Measurements from ENCODE around the gene RASGEF1B.

RASGEF1B gene

DNA sequence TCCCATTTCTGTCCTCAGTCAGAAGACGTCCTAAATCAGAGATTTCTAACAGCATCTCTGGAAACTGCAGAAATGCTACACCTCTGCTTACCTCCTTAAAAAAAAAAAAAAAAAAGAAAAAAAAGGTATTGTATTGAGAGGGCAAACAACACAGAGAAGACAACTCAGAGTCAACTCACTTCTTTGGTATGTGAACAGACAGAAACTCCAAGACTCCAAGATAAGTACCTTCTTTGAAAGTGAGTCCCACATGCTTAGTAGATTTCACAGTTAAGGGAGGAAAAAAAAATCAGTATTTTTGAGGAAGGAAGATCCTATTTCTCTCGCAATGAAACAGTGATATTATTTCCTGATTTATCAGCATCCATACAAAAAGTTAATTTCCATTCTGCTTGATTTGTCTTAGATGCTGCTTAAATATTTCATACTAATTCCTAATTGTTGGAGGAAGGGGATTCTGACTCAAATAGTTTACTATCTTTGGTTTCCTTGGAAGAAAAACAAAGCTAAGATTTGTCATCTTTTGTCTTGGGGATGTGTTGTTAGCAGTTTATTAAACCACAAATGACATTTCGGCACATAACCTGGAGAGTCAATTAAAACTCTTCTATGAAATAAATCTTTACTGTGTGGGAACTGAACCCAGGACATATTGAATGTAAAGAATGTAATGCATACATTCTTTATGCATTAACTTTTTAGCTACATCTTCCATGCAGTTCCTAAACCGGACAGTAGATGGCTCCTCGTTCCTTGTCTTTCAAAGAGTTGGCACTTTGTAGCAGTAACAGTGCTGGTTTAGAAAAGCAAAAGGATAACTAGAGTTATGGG, 4.7 kb downstream of the RASGEF1B start:
- in situ Hi-C loops (cut with MboI; ENCODE audit: low sequenced_read_pairs) = no loop called here

DNA sequence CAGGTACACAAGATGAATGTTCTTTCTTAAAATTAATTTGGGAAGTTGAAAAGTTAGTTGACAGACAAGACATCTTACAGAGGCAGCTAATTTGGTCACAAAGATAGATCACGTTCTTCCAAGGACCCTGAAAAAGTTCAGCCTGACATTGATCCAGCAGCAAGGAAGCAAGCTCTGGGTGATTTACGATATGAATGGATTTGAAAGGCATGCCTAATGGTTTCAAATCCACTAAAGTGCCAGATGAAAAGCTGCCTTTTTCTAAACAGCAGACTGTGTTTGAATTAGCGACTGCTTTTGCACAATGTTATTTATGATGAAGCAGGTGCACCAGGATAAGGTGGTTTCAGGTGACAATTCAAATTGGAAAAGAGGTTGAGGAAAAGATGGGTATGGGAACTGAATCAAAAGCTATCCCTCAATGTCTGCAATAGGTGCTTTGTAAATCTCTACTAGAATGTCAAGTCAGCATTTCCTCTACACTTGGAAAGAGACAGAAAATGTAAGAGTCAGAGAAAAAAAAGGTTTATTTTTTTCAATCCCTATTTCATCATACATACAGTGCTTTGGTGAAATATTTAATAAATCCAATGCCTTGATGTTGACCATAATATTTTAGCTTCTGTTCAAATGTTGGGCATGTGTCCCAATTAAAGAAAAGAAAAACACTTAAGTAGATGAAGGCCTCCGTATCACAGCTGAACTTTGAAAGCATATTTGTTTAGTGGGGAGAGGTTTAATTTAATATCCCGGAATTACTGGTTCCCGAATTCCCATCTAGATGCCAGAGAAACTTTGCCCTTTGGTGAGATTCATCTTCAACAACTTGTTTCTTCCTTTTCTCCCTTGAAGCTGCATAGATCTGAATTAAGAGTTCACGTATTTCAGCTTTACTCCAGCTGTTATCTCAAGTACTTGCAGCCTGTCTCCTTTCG, 6.0 kb downstream of the RASGEF1B start:
- in situ Hi-C loops (cut with MboI; ENCODE audit: low sequenced_read_pairs) = no loop called here

DNA sequence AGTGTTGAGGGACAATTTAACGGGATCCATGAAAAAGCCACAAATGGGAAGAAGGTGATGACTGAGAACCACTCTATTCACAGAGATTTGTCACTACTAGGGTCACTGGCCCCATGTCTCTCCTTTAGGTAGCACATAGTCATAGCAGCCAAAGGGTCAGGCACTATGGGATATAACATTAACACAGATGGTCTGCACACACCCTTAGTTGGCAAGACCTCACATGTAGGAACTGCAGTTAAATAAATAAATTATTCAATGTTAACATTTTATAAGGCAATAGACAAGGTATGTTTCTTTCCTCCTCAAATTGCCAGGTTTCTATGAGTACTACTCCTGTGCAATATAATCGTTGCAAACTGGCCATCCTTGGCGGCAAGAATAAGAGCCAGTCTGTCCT, 10.9 kb downstream of the RASGEF1B start:
- in situ Hi-C loops (cut with MboI; ENCODE audit: low sequenced_read_pairs) = no loop called here

DNA sequence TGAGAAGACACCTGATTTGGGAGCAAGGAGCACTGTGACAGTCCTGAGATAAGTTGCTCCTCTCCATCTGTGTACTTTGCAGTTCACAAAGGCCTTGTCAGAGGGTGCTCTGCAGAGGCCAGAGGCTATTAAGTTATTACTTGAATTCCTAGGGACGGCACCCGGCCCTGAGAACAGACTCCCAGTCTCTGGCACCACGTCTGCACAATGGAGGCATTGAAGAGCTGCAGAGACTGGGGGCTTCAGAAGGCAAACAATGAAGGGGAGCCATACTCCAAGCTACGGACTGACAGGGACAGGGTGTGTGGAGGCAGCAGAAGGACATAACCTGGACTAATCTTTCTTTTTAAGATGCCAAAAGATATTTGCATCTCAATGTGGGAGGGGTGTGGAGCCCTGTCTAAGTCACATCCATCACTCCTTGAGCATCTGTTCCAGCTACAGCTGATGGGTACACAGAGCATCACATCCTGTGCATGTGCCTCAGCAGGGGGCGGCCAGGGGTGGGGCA, 11.5 kb downstream of the RASGEF1B start:
- in situ Hi-C loops (cut with MboI; ENCODE audit: low sequenced_read_pairs) = no loop called here

DNA sequence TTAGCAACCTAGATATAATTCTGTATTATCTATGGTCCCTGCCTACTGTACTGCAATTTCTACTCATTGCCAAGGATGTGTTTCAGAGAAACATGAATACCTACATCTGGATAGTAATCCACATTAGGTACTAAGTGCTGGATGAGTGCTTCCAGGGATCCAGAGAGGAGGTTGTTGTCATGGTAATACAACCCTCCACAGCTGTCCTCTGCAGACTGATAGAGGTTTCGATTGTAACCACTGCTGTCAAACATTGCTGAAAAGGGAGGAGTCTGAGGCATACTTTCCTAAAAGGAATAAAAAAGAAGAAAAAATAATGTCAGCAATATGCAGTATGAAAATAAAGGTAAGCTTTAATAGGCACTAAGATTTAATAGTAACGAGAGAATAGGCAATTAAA, 12.5 kb downstream of the RASGEF1B start:
- in situ Hi-C loops (cut with MboI; ENCODE audit: low sequenced_read_pairs) = no loop called here

DNA sequence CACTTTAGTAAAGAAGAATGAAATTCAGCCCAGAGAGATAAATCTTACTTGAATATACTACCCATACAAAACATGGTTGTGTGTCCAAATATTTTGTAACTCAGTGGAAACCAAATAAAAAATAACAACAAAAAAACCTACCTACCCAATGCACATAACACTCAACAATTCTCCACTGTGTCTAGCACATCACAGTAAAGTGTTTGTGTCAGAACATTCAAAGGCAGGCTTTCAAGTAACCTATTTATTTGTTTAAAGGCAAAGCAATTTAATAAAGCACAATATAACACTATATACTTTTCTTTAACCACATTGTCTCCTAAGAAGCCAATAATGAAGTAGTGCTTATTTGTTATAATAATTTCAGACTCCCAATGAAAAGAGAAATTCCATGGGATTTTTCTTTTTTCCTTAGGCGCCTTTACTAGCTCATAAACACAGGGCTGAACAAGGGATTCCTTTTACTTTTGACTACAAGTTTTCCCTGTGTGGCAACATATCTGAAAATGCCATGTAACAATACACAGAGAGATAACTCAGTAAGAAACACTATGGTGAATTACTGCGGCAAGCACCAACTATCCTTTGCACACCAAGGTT, 13.7 kb downstream of the RASGEF1B start:
- in situ Hi-C loops (cut with MboI; ENCODE audit: low sequenced_read_pairs) = no loop called here

DNA sequence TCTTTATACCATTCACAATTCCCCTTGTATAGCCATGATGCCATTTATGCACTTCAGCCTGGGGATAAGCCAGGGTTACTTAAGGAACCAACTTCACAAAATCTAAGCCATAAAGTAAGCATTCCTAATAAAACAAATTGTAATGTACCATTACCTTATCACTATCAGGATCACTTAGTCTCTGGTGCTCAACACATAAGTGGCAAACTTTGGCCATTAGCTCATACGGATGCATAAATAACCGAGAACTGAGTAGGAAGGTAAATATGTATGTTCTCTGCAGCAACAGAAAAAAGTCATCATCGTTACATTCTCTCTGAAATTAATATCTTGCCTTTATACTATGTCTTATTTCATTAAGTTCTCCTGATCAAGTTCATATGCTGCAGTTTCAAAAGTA, 14.4 kb downstream of the RASGEF1B start:
- in situ Hi-C loops (cut with MboI; ENCODE audit: low sequenced_read_pairs) = no loop called here

DNA sequence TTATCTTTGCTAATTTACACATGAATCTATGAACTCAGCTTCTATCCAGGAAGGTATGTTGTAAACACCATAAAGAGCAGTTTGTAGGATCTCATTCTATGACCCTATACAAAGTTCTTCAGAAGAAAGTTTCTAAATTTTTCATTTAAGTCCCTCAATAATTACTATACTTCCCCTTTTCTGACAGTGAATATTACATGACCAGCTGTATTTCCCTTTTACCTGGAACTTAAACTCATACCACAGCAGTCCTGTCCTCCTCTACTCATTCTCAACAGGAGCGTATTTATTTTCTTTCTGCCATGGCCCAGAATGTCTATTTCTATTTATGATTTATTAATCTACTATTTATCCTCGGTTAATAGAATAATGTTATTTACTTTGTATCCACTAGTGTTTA, 15.8 kb downstream of the RASGEF1B start:
- in situ Hi-C loops (cut with MboI; ENCODE audit: low sequenced_read_pairs) = no loop called here

DNA sequence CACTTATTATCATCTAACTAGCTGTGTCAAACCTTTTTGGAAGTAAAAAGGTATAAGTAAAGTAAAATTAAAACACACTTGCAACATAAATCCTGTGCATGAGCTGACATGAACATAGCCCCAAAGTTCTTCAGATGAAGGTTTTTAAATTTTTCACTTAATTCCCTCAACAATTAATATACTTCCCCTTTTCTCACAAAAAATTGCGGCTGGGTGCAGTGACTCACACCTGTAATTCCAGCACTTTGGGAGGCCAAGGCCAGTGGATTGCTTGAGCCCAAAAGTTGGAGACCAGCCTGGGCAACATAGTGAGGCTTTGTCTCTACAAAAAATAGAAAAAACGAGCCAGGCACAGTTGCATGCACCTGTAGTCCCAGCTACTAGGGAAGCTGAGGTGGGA, 16.8 kb downstream of the RASGEF1B start:
- in situ Hi-C loops (cut with MboI; ENCODE audit: low sequenced_read_pairs) = no loop called here

DNA sequence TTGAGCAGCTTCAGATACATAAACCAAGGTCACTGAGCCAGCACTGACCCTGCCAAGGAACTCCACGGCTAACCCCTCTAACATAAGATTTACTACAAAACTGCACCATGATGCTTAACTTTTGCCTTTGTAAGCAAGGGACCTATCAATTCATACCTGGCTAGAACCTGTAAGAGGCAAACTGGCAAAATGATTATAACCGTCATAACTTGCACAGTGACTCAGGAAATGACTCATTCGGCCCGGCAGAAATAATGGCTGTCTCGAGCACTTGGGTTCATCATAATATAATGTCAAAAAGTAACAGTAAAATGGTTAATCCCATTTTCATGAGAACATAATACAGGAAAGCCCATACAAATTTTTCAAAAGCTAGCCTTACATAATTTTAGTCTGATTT, 17.2 kb downstream of the RASGEF1B start:
- in situ Hi-C loops (cut with MboI; ENCODE audit: low sequenced_read_pairs) = no loop called here

DNA sequence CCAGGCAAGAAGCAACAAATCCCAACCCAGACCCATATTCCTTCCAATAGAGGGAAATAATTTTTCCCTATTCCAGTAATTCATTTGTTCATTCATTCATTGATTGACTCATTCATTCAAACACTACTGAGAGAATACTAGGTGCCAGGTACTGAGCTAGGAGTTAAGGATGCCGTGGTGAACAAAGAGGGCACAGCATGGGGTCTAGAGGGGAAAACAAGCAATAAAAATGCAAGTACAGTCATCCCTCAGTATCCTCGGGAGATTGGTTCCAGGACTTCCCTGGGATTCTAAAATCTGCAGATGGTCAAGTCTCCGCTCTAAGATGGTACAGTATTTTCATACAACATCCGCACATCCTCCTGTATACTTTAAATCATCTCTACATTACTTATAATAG, 18.7 kb downstream of the RASGEF1B start:
- in situ Hi-C loops (cut with MboI; ENCODE audit: low sequenced_read_pairs) = no loop called here

DNA sequence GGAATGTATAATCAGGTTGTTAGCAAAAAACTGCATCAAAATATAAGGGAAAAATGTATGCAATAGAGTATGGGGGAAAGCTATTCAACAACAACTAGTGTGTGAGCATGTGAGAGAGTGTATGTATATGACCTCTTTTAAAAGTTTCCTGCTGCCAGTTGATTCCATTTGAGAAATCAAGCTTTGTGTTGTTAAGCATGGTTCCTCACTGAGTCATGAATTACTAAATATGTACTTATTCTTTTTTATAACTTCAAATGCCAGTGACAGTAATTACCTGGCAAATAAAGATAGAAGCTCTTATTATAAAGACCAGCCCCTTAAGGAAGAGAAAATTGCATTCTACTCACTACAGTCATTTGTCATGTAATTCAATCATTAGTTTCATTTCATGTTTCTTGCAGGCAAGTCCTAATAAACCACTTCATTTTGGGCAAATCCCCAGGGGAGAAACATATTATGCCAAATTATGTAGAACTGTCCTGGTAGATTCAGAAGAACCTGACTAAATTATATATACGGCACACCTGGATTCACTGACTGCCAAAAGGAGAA, 19.2 kb downstream of the RASGEF1B start:
- in situ Hi-C loops (cut with MboI; ENCODE audit: low sequenced_read_pairs) = no loop called here

DNA sequence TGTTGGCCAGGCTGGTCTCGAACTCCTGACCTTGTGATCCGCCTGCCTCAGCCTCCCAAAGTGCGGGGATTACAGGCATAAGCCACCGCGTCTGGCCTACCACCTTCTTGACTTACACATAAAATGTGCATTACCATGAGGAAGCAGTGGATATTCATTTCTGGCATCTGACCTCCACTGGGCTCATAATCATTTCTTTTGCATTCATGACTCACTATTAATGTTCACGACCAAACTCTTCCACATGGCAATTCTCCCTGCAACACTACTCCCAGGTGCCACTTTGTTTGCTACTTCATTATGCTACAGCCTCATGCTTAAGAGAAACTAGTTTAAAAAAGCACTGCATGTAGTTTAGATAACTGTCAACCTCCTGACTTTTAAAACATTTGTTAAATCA, 22.7 kb downstream of the RASGEF1B start:
- in situ Hi-C loops (cut with MboI; ENCODE audit: low sequenced_read_pairs) = no loop called here

DNA sequence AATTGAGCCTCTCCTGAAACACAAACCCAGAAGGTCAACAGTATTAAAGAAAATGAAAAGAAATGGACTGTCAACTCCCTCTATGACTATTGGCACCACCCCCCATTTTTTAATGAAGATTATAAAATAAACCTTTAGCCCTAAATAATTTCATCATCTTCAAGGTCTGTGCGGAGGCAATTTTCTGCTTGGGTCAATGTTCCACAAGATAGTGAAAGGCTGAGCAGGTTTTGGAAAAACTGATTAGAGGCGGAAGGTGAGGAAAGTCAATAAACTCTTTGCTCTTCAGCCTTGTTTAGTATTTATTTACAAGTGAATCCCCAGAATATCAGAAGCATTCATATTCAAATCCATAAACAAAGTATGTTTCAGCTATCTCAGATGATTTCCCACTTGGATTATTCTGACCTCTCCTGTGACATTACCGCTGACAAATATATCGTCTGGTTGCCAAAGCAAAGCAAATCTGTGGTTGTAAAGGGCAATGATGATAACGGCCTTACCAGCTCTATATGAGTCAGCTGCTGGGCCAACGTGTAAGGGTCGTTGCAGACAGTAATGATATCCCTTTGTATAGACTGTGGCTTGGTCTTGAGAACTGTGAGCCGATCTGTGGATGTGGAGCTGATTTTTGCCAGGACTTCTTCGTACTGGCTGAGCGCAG, 24.0 kb downstream of the RASGEF1B start:
- in situ Hi-C loops (cut with MboI; ENCODE audit: low sequenced_read_pairs) = no loop called here

DNA sequence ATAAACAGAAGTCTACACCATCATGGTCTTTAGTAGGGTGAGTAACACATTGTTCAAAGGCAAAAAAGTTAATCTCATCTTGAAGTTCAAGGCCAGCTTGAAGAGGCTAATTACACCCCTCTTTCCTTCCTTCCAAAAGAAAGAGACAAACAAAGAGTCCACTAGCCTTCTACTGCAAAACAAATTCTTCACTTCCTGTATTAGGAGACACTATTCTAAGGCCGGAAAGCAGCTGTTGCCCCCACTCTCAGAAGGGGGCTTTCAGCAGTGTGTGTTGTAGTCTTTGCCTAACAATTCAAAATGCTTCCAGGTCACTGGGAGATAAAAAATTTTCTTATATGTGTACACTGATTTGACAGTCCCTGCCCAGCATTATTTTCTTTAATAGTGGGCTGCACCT, 25.1 kb downstream of the RASGEF1B start:
- in situ Hi-C loops (cut with MboI; ENCODE audit: low sequenced_read_pairs) = no loop called here

DNA sequence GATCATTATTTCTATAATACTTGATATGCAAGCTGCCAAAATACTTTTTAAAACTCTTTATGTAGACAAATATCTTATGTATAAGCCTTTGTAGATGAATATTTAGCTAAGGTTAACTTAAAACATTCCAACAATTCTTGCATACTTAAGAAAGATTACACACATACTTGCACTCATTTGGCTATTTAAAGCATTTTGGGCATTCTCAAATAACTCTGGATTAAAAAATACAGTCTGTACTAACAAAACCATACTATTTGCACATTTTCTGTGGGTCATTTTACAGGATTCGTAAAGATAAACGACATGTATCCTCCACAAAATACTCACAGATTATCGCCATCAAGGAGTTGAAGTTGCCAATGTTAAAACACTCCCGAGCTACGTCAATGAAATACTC, 26.5 kb downstream of the RASGEF1B start:
- in situ Hi-C loops (cut with MboI; ENCODE audit: low sequenced_read_pairs) = no loop called here

DNA sequence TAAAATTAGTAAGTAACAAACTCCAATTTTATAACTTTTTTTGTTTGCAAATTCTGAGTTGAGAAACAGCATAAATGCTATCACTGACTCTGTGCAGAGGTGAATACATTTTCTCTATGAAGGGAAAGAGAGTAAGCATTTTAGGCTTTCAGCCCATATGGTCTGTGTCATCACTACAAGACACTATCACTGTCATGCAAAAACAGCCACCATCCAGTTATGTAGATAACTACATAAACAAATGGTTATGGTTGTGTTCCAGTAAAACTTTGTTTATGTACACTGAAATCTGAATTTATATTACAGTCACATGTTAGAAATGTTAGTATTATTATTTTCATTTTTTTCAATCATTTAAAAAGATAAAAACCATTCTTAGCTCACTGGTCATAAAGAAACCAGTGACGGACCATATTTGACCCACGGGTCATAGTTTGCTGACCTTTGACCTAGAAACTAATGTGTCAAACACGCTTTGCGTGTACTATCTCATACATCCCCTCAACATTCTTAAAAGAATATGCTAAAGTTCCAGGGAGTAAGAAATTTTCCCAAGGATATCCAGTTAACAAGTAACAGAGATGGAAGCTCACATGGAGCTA, 29.1 kb downstream of the RASGEF1B start:
- in situ Hi-C loops (cut with MboI; ENCODE audit: low sequenced_read_pairs) = no loop called here

DNA sequence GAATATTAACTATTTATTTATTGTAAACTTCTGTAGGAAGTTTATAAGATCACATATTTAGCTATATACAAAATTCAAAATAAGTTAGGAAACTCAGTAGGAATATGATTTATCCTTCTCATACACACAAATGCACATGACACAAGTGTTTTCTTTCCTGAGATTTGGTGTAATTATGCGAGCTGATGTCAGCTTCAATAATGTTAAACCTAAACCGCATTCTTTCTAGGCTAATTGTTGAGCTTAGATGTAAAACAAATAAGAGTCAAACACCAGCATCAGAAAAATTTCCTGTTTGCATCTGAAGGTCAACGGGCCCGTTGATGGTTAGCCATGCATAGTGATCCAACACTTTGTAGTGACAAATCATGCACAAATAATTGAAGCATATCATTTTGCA, 30.8 kb downstream of the RASGEF1B start:
- in situ Hi-C loops (cut with MboI; ENCODE audit: low sequenced_read_pairs) = no loop called here

DNA sequence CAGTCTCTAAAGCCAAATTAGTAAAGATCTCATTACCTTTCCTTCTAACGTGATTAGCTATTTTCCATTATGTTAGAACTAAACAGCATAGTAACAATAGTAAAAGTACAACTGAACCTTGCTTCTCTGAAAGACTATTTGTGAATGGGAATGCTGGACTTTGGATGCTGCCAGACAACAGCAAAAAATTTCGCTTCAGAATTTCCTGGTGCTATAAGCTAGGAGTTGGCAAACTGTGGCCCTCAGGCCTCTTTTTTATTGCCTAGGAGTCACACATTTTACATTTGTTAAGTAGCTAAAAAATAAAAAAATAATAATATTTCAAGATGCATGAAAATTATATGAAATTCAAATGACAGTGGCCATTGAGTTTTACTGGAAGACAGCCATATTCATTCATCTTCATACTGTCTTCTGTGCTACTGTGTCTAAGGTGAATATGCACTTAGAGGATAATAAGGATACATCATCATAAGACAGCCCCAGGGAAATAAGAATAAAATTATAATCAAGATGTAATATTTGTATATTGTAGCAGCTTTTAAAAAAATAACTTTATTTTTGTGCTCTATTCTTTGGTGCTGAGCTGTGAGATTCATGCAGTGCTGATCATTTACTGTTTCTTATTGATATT, 34.6 kb downstream of the RASGEF1B start:
- in situ Hi-C loops (cut with MboI; ENCODE audit: low sequenced_read_pairs) = no loop called here

DNA sequence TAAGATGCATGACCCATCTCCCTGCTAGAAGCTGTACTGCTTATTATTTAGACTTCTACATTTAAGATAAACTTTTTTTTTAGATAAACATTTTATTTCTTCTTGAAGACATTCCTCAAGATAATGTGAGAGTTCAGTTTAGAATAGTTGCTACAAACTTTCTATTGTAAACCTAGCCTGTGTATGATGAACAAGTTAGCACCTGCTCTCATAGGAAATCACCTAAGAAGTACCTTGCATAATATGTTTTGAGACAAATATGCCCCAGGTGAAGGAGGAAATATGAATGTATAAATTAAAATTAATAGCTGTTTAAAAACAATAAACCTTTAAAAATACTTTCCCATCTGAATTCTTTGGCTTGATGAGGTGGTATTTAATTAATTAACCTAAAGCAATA, 35.6 kb downstream of the RASGEF1B start:
- in situ Hi-C loops (cut with MboI; ENCODE audit: low sequenced_read_pairs) = no loop called here

Measured in hTERT RPE-1 (cell line).